NAMALWA (cell line): Measurements from ENCODE around the gene USP2.

Experiments used
- DNase-seq: peaks from one replicate; pipeline ENCODE4 v3.0.0-alpha.2; 2015; ENCODE audit warnings: low spot score

The USP2 gene

GRCh38 chr11:119363081-119363850 is 18.2 kb downstream of the USP2 start:
- no peak for DNase-seq

- no peak for DNase-seq
Measured at GRCh38 chr11:119362741-119363080, 18.8 kb downstream of the USP2 start.

GRCh38 chr11:119361941-119362725 is 19.4 kb downstream of the USP2 start:
- DNase-seq, result no peak

GRCh38 chr11:119361056-119361787 is 20.3 kb downstream of the USP2 start:
- no peak for DNase-seq

GRCh38 chr11:119359365-119360214 is 21.9 kb downstream of the USP2 start:
- no peak for DNase-seq

- DNase-seq, result no peak
Measured at GRCh38 chr11:119357074-119357473, 24.4 kb downstream of the USP2 start.

- DNase-seq, result peak; percentile 59
Measured at GRCh38 chr11:119356349-119357031, 25.0 kb downstream of the USP2 start.

GRCh38 chr11:119355091-119355843 is 26.2 kb downstream of the USP2 start:
- DNase-seq, result no peak

- DNase-seq, result no peak
Measured at GRCh38 chr11:119352857-119353260, 28.6 kb downstream of the USP2 start.

- no peak for DNase-seq
Measured at GRCh38 chr11:119351232-119351631, 30.3 kb downstream of the USP2 start.

GRCh38 chr11:119350302-119350701 is 31.2 kb downstream of the USP2 start:
- no peak for DNase-seq

GRCh38 chr11:119347940-119348605 is 33.4 kb downstream of the USP2 start:
- DNase-seq, result no peak

GRCh38 chr11:119347242-119347641 is 34.2 kb downstream of the USP2 start:
- no peak for DNase-seq

- DNase-seq, result no peak
Measured at GRCh38 chr11:119346605-119347004, 34.9 kb downstream of the USP2 start, which contains the start of gene MFRP. Gene MFRP (minus strand): TSS chr11:119346705. CDS start chr11:119346513, 192 bp downstream.

- DNase-seq, result no peak
Measured at GRCh38 chr11:119345685-119346084, 35.8 kb downstream of the USP2 start.

GRCh38 chr11:119344291-119345010 is 37.0 kb downstream of the USP2 start:
- no peak for DNase-seq

GRCh38 chr11:119343726-119344125 is 37.8 kb downstream of the USP2 start:
- DNase-seq, result no peak

- DNase-seq, result no peak
Measured at GRCh38 chr11:119342362-119343130, 38.9 kb downstream of the USP2 start.

GRCh38 chr11:119342023-119342300 is 39.5 kb downstream of the USP2 start:
- no peak for DNase-seq
